Thyroid gland (tissue), 4 donors: ENCODE results near the gene ZNF438. TPM values are rescaled to one million over a fixed set of nuclear protein-coding genes. Genes with fewer than 3 reads are reported as not detected.

Experiments used
- DNase-seq, 2 donors: peaks; one replicate each; pipeline ENCODE4 v3.0.0-alpha.2; 2019
- H3K27ac ChIP-seq, 3 donors: fragments of 200-600 bp; sonication (generic); 1 replicate in 2 of 3; 2 replicates in 1 of 3; pipeline ENCODE4 v1.5.1; 2016 to 2019; ENCODE audit warnings: mild to moderate bottlenecking in 1 of 3, moderate library complexity in 1 of 3
- H3K27me3 ChIP-seq: fragments of 200-600 bp; sonication (generic); one replicate; pipeline ENCODE4 v1.5.1; 2019
- H3K36me3 ChIP-seq, 2 donors: fragments of 200-600 bp; sonication (generic); one replicate each; pipeline ENCODE4 v1.5.1; 2016 to 2019
- H3K4me1 ChIP-seq, 2 donors: fragments of 200-600 bp; sonication (generic); one replicate each; pipeline ENCODE4 v1.5.1; 2017 to 2019
- H3K4me3 ChIP-seq, 3 donors: fragments of 200-600 bp; sonication (generic); replicated peaks in 1 of 3; 1 replicate in 2 of 3; 2 replicates in 1 of 3; pipeline ENCODE4 v1.5.1; 2016; ENCODE audit warnings: mild to moderate bottlenecking in 1 of 3
- H3K9me3 ChIP-seq: fragments of 200-600 bp; sonication (generic); one replicate; pipeline ENCODE4 v1.5.1; 2017
- CTCF ChIP-seq, 6 experiments: fragments of 200-600 bp in 3 of 6; fragments of 450-650 bp in 3 of 6; sonication (generic) in 3 of 6; IDR thresholded peaks; one replicate each; pipeline ENCODE4 v1.5.1; 2016 to 2019; ENCODE audit warnings: antibody characterized with exemption in 6 of 6, mild to moderate bottlenecking in 2 of 6, inconsistent platforms in 1 of 6, moderate library complexity in 1 of 6
- POLR2A ChIP-seq, 2 donors: fragments of 450-650 bp; IDR thresholded peaks; one replicate each; pipeline ENCODE4 v1.6.1; 2017; ENCODE audit warnings: antibody characterized with exemption in 2 of 2, mild to moderate bottlenecking in 2 of 2, moderate library complexity in 1 of 2
- WGBS, 2 donors: methylation state at CpG; one replicate each; pipeline ENCODE4 v1.1.5; 2017; 5-methylcytosine and 5-hydroxymethylcytosine counted together
- intact Hi-C: fragments of 100-400 bp; cut with DNase I; formaldehyde crosslinking; loops from one replicate; pipeline ENCODE4 v1.15.1; 2023
- total RNA-seq, 4 donors: library from RNA; depleted of rRNA; stranded (reverse); fragments of >200 nt; gene quantifications; one replicate each; pipeline ENCODE4 v1.2.3, GENCODE V29; 2016

The ZNF438 gene
- total RNA-seq, 4 donors from 2014 or later, result 19.2 to 21.8 (median 20.3) TPM

- Histone ChIP-seq H3K27ac (peak overlapping the region in 1 of 3 donors; percentile 16), H3K36me3 (no peaks in the 10 kb centered on the region), H3K4me1 (peaks cover 9 to 16% of the 10 kb centered on the region in 2 donors), H3K4me3 (no peak overlapping the region), H3K27me3 (no peaks in the 10 kb centered on the region), H3K9me3 (no peaks in the 10 kb centered on the region)
- intact Hi-C loops, result no loop called here
- TF ChIP-seq POLR2A (IDR thresholded peaks at IDR 0.05) (no peak), CTCF (IDR thresholded peaks at IDR 0.05) (no peak)
- WGBS, 2 donors, result 59% methylated on average over 13 of the region's 13 CpGs
- DNase-seq, result no peak
Measured at GRCh38 chr10:30832749-30833627, 198.7 kb downstream of the ZNF438 start.

GRCh38 chr10:30832001-30832748 lies 199.5 kb downstream of the ZNF438 start:
- Histone ChIP-seq H3K9me3 (no peaks in the 10 kb centered on the region), H3K27me3 (no peaks in the 10 kb centered on the region), H3K4me3 (no peak overlapping the region), H3K36me3 (no peaks in the 10 kb centered on the region), H3K27ac (no peak overlapping the region), H3K4me1 (peaks cover 15 to 23% of the 10 kb centered on the region in 2 donors)
- no peak for DNase-seq
- TF ChIP-seq POLR2A (IDR thresholded peaks at IDR 0.05) (no peak), CTCF (IDR thresholded peaks at IDR 0.05) (no peak)
- intact Hi-C loops, result no loop called here
- 78 to 80% methylated on average over 10 of the region's 10 CpGs for WGBS, 2 donors

- no peaks in the 10 kb centered on the region for H3K36me3 ChIP-seq
- peaks cover 15 to 23% of the 10 kb centered on the region in 2 donors for H3K4me1 ChIP-seq
- H3K9me3 ChIP-seq, result no peaks in the 10 kb centered on the region
- no peak overlapping the region for H3K27ac ChIP-seq
- no peak for DNase-seq
- no peaks in the 10 kb centered on the region for H3K27me3 ChIP-seq
- 82 to 86% methylated on average over 5 of the region's 5 CpGs for WGBS, 2 donors
- intact Hi-C loops, result no loop called here
- no peak for TF ChIP-seq CTCF (IDR thresholded peaks at IDR 0.05)
- TF ChIP-seq POLR2A (IDR thresholded peaks at IDR 0.05), result no peak
- H3K4me3 ChIP-seq, result no peak overlapping the region
Measured at GRCh38 chr10:30831426-30831825, 200.2 kb downstream of the ZNF438 start.

- Histone ChIP-seq H3K36me3 (no peaks in the 10 kb centered on the region), H3K9me3 (no peaks in the 10 kb centered on the region), H3K4me3 (no peak overlapping the region), H3K27me3 (no peaks in the 10 kb centered on the region), H3K27ac (no peak overlapping the region), H3K4me1 (peaks cover 15 to 23% of the 10 kb centered on the region in 2 donors)
- intact Hi-C loops, result no loop called here
- 84 to 86% methylated on average over 14 of the region's 14 CpGs for WGBS, 2 donors
- no peak for DNase-seq
- TF ChIP-seq CTCF (IDR thresholded peaks at IDR 0.05) (no peak), POLR2A (IDR thresholded peaks at IDR 0.05) (no peak)
Measured at GRCh38 chr10:30830315-30831230, 201.1 kb downstream of the ZNF438 start.
